Lower leg skin (tissue), 4 donors: ENCODE measurements around the gene OVCA2. TPM values are rescaled to one million over a fixed set of nuclear protein-coding genes. Genes with fewer than 3 reads are reported as not detected.

Source experiments
- DNase-seq, 2 donors: peaks; one replicate each; pipeline ENCODE4 v3.0.0-alpha.2; 2019; ENCODE audit warnings: low spot score in 2 of 2
- H3K4me3 ChIP-seq: fragments of 200-600 bp; sonication (generic); 2 replicates; pipeline ENCODE4 v1.5.1; 2017; ENCODE audit warnings: mild to moderate bottlenecking, low read depth; ENCODE audit not compliant: poor library complexity, severe bottlenecking
- CTCF ChIP-seq, 3 donors: fragments of 450-650 bp; IDR thresholded peaks; one replicate each; pipeline ENCODE4 v1.5.1; 2016; ENCODE audit warnings: antibody characterized with exemption in 3 of 3, mild to moderate bottlenecking in 3 of 3, moderate library complexity in 2 of 3
- POLR2A ChIP-seq, 2 donors: fragments of 450-650 bp; IDR thresholded peaks; one replicate each; pipeline ENCODE4 v1.6.1; 2016 to 2017; ENCODE audit warnings: antibody characterized with exemption in 2 of 2, mild to moderate bottlenecking in 1 of 2, moderate library complexity in 1 of 2
- WGBS, 2 donors: methylation state at CpG; one replicate each; pipeline ENCODE4 v1.1.5; 2018; 5-methylcytosine and 5-hydroxymethylcytosine counted together
- intact Hi-C: fragments of 100-400 bp; cut with DNase I; formaldehyde crosslinking; loops from one replicate; pipeline ENCODE4 v1.15.0; 2023; ENCODE audit warnings: low total_unique reads
- microRNA counts, 2 donors: library from miRNA; unstranded; fragments of <30 nt; microRNA quantifications; one replicate each; lab custom pipeline; 2016
- microRNA-seq, 2 donors: library from miRNA; unstranded; fragments of <30 nt; microRNA quantifications; one replicate each; pipeline ENCODE4, GENCODE V29; 2016; ENCODE audit warnings: borderline replicate concordance in 2 of 2, borderline number of aligned reads in 1 of 2
- total RNA-seq, 4 donors: library from RNA; depleted of rRNA; stranded (reverse); fragments of >200 nt; gene quantifications; one replicate each; pipeline ENCODE4 v1.1.0, GENCODE V29; 2016

The OVCA2 gene
- total RNA-seq, 4 donors from 2014 or later, result 34.2 to 51.5 (median 40.3) TPM

- H3K4me3 ChIP-seq, result no peak overlapping the region
- TF ChIP-seq POLR2A (IDR thresholded peaks at IDR 0.05) (no peak), CTCF (IDR thresholded peaks at IDR 0.05) (no peak)
- no peak for DNase-seq
- WGBS, 2 donors, result 58 to 60% methylated on average over 10 of the region's 10 CpGs
- intact Hi-C loops, result no loop called here
These were observed 45.9 kb downstream of the OVCA2 start for GRCh38 chr17:2087597-2088211.

GRCh38 chr17:2089021-2089422 lies 47.2 kb downstream of the OVCA2 start:
- H3K4me3 ChIP-seq, result no peak overlapping the region
- WGBS, 2 donors, result 26 to 34% methylated on average over 8 of the region's 8 CpGs
- intact Hi-C loops, result no loop called here
- TF ChIP-seq POLR2A (IDR thresholded peaks at IDR 0.05), result no peak
- TF ChIP-seq CTCF (IDR thresholded peaks at IDR 0.05), result no peak
- DNase-seq, result no peak

GRCh38 chr17:2090210-2090641 lies 48.4 kb downstream of the OVCA2 start:
- intact Hi-C loops, result no loop called here
- DNase-seq, result no peak
- TF ChIP-seq POLR2A (IDR thresholded peaks at IDR 0.05) (no peak), CTCF (IDR thresholded peaks at IDR 0.05) (no peak)
- 52 to 56% methylated on average over 9 of the region's 9 CpGs for whole genome bisulfite sequencing, 2 donors
- no peak overlapping the region for H3K4me3 ChIP-seq

- H3K4me3 ChIP-seq, result no peak overlapping the region
- intact Hi-C loops, result no loop called here
- 43 to 44% methylated on average over 2 of the region's 2 CpGs for WGBS, 2 donors
- DNase-seq, result peak in 1 of 2 donors; percentile 68
- TF ChIP-seq CTCF (IDR thresholded peaks at IDR 0.05), result no peak
- no peak for TF ChIP-seq POLR2A (IDR thresholded peaks at IDR 0.05)
These were observed 49.1 kb downstream of the OVCA2 start for GRCh38 chr17:2090804-2091534.

- 89 to 95% methylated on average over 4 of the region's 4 CpGs for WGBS, 2 donors
- intact Hi-C loops, result no loop called here
- H3K4me3 ChIP-seq, result no peak overlapping the region
- TF ChIP-seq POLR2A (IDR thresholded peaks at IDR 0.05) (no peak), CTCF (IDR thresholded peaks at IDR 0.05) (no peak)
- no peak for DNase-seq
These were observed 50.4 kb downstream of the OVCA2 start for GRCh38 chr17:2092253-2092652.

MicroRNAs encoded within 50 kb of the gene (microRNA counts, 767-probe panel; counts per million panel counts)
- 358 to 9,875 counts per million in 2 donors for microRNA hsa-miR-132-3p (lab: Ali Mortazavi, UCI)
- 0 to 358 counts per million in 2 donors for microRNA hsa-miR-212-3p (lab: Ali Mortazavi, UCI)

Small RNA genes lying within 50 kb of the gene (microRNA-seq; reads per million reads assigned to microRNA genes)
- gene MIR132 (596 to 727 reads per million in 2 donors), gene MIR212 (9.1 to 17.7 reads per million in 2 donors)

Other genes starting within 250 kb of the OVCA2 start
- 10 to 100 TPM in 2 of 4 donors, 1 to 10 TPM in 2; 9.4 to 13.0 (median 10.0) TPM for gene SMYD4, start 212.1 kb upstream of the OVCA2 start, total RNA-seq
- 10 to 100 TPM; 21.0 to 31.5 (median 26.9) TPM for gene RPA1, start 212.0 kb upstream of the OVCA2 start, total RNA-seq
- 10 to 100 TPM; 19.1 to 31.5 (median 27.6) TPM for gene RTN4RL1, start 16.7 kb upstream of the OVCA2 start, total RNA-seq
- gene DPH1, start 11.9 kb upstream of the OVCA2 start, total RNA-seq, result 10 to 100 TPM; 50.4 to 80.0 (median 61.2) TPM
- gene HIC1, start 13.1 kb downstream of the OVCA2 start, total RNA-seq, result 10 to 100 TPM in 1 of 4 donors, 1 to 10 TPM in 3; 2.4 to 14.2 (median 5.3) TPM